Astrocyte (in vitro differentiated cells and primary cell): ENCODE measurements around the gene BRF1.

Experiments used
- EZH2 ChIP-seq: IDR thresholded peaks from 2 replicates; pipeline ENCODE4 v1.6.1; 2012; ENCODE audit warnings: mild to moderate bottlenecking, low read length, inconsistent platforms; ENCODE audit not compliant: insufficient read depth
- TF ChIP-seq, protein P1 (sequence below): IDR thresholded peaks from 2 replicates; pipeline ENCODE4 v1.5.1; 2011; ENCODE audit warnings: low read depth, mild to moderate bottlenecking, inconsistent platforms, low read length, moderate library complexity; ENCODE audit not compliant: insufficient read depth

GRCh38 chr14:105168093-105168420 lies 132.7 kb downstream of the BRF1 start:
- TF ChIP-seq, protein P1, sequence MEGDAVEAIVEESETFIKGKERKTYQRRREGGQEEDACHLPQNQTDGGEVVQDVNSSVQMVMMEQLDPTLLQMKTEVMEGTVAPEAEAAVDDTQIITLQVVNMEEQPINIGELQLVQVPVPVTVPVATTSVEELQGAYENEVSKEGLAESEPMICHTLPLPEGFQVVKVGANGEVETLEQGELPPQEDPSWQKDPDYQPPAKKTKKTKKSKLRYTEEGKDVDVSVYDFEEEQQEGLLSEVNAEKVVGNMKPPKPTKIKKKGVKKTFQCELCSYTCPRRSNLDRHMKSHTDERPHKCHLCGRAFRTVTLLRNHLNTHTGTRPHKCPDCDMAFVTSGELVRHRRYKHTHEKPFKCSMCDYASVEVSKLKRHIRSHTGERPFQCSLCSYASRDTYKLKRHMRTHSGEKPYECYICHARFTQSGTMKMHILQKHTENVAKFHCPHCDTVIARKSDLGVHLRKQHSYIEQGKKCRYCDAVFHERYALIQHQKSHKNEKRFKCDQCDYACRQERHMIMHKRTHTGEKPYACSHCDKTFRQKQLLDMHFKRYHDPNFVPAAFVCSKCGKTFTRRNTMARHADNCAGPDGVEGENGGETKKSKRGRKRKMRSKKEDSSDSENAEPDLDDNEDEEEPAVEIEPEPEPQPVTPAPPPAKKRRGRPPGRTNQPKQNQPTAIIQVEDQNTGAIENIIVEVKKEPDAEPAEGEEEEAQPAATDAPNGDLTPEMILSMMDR, result no peak
- TF ChIP-seq EZH2, result peak; percentile 43
